ENCODE data around the gene DGKE.
A peak's percentile ranks its signal among the peaks of the same experiment; 100 is the strongest.

DGKE gene

GRCh38 chr17:56817066-56817465, 16.9 kb upstream of the DGKE start:
- no peak for DNase-seq

- DNase-seq: no peak
These were observed 14.9 kb upstream of the DGKE start for GRCh38 chr17:56819030-56819429.

DNA sequence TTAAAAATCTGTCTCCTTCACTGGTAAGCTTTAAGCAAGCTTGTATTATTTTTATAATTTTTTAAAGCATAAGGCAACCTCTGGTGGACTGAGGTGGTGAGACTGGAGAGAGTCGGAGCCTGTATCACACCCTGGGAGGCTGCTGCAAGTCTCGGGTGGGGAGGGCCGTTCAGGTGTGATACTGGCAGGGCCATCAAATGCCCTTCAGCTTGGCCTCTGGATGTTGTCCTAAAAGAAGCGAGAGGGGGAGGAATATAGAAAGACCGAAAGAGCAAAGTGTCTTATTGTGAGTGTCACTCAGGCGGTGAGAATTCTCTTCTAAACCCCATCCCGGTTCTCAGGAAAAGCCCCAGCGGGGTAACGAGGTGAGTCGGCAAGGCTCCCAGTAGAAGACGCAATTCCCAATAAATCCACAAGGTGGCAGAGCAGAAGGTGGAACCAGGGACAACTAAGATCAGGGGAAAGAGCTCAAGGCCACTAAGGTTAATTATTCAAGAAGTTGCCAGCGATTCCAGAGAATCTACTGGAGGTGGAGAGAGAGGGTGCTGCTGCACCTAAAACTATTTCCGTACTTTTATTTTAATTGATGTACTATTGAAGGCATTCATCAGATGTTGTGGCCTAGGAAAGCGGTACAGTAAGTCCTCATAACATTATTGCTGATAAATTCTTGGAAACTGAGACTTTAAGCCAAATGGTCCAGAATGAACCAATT, 14.4 kb upstream of the DGKE start:
- DNase-seq: peak; percentile 90

DNA sequence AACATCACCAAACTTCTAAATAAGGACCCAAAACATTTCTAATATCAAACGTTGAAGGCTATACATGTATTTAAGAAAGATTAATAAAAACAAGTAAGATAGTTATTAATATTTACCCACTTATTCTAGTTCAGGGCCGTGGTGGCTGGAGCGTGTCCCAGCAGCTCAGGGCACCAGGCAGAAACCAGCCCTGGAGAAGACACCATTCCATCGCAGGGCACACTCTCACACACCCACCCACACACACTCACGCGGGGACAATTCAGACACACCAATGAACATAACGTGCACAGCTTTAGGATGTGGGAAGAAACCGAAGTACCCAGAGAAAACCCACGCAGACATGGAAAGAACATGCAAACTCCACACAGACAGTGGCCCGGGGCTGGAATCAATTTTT, 13.7 kb upstream of the DGKE start:
- DNase-seq: no peak

DNA sequence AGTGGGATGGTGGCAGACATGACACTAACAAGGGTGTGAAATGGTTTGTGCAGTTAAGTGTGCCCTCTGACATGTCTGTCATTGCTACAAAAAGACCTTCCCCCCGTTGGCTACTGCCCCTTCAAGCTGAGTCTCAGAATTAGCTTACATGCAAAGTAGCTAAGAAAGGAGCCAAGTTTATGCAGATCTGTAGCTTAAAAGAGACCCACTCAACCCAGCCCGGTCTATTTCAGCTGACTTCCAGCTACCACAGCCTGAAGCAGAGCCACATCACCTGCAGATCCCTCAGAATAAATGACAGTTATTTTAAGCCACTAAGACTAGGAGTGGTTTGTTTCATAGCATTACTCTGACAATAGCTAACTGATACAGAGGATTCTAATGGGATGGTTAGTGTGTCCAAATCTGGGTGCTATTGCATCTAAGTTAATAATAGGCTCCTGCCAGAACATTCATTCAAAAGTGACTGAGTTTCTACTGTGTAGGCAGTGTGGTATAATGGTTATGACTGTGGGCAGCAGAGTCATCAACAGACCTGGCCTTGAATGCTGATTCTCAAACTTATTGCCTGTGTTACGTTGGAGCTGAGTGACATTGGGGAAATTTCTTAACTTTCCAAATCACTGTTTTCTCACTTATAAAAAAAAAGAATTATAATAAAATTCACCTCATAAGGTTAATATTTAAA, 12.0 kb upstream of the DGKE start:
- DNase-seq: no peak

GRCh38 chr17:56822725-56823124, 11.2 kb upstream of the DGKE start:
- no peak for DNase-seq

- no peak for DNase-seq
These were observed 10.1 kb upstream of the DGKE start for GRCh38 chr17:56823848-56824247.

DNA sequence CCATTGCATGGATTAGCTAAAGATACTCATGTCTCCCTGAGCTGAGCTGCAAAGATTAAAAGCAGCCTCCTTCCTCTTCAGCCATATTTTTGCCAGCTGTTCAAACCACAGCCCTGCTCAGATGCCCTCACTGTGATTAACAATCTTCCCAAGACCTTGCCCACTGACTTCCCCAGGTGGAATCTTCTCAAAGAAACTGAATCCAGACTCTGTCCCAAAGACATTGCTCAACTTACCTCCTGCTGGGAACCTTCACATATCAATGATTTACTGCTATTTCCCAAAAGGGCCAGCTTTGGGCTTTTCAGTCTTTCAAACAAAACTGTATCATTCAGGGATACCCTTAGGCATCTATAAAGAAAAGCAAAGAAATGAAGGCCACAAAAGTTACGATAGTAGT, 9.4 kb upstream of the DGKE start:
- DNase-seq: peak; percentile 20

DNA sequence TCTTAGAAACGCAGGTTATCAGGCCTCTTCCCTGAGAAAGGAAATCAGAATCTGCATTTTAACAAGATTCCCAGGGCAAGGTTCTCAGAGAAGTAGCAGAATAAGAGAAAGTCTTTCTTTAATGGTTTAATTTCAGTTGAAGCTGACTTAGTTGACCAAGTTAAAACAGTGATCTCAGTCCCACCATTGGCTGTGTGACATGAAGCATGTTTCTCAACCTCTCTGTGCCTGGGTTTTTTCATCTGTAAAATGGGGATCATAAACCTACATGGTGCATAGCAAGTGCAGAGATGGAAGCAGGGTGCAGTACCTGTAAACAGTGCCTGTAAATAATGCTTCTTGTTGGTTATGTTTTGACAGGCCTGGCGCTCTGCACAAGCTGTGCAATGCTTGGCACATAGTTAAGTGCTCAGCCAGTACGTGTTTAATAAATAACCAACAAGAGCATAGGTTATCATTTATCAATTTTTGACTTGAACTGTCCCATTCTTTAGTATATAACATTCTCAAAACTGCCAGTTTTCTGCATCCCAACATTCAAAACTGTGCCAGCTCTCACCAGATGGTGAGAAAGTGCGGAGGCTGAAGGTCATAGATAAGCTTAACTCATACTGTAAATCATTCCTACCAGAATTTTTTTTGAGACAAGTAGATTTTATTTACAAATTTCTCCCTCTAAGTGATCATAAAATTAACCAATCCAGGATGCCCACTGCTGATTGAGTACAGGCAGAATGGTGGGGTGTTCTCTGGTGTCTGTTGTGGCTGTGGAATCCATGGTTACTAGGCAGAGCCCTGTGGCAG, 7.1 kb upstream of the DGKE start:
- DNase-seq: no peak

- peak; percentile 38 for DNase-seq
These were observed 3.1 kb upstream of the DGKE start for GRCh38 chr17:56830726-56831368.

DNA sequence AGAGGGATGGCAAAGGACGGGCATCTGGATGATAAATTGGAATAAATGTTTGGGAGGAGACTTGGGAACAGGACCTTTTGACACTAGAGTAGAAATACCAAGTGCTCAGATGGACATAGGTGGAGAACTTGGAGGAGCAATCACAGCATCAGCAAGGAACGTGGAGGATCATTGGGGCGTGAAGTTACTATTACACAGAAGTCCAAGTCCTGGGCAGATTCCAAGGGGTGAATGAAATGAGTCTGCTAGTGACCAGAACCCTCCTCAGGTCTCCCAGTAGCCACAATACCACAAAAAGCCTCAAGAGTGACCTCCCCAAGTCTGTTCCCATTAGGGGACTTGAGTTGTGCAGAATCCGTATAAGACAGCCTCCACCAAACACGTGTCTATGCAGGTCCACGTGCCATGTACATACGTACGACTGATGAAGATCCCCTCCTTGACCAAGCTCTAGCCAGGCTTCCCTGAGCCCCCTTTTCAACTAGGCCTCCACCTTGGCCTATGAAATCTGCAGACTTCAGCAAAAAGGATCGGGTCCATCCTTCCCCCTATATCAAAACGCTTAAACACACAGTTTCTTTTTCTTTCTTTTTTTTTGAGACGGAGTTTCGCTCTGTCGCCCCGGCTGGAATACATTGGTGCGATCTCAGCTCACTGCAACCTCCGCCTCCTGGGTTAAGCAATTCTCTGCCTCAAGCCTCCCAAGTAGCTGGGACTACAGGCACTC, 2.4 kb upstream of the DGKE start:
- no peak for DNase-seq

DNA sequence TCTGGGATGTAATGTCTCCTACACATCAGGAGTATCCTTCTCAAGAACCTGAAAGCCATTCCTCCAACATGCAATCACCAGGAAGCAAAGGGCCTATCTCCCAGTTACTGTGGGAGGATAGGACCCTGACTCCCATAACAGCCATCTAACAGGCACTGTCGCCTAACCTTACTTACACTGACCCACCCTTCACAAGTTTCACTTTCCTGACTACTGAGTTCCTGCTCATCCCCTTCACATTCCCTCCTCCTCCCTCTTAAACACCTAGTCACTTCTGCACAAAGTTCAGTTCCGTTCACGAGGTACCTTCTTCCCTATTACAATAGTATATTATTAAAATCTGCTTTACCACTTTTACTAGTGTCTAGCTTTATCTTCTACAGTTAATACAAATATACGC, 1.5 kb upstream of the DGKE start:
- DNase-seq: no peak

DNA sequence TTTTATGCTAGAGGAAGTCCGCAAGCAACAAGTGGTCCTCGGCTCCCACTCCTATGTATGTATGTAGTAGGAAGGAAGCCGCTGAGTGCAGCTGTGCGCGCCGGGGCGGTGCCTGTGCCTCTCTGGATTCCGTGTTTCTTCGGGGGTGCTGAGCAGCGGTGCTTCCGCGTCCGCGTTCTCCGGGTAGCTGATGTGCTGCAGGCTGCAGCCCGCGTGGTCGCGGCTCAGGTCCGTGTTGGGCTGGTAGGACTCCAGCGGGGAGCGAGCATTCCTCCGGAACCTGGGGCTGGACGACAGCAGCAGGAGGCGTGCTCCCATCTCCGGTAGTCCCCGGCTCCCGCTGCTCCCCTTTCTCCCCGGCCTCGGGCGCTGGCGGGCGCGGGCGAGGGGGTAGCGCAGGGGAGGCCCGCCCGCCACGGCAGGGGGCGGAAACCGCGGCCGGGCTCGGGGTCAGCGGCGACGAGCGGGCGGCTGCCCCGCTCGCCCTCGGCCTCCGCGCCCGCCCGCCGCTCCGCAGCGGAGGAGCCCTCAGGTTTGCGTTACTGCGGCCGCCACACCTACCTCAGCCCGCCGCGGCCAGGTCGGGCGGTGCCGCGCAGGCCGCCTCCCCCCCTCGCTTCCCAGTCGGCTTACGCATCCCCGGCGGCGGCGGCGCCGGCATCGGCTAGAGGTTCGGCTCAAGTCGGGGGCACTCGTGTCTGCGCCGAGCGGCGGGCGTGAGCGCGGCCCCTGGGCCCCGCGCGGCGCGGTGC, 718 bp upstream of the DGKE start:
- DNase-seq: peak; percentile 93

GRCh38 chr17:56834380-56835263, 671 bp downstream of the DGKE start:
- peak; percentile 86 for DNase-seq

DNA sequence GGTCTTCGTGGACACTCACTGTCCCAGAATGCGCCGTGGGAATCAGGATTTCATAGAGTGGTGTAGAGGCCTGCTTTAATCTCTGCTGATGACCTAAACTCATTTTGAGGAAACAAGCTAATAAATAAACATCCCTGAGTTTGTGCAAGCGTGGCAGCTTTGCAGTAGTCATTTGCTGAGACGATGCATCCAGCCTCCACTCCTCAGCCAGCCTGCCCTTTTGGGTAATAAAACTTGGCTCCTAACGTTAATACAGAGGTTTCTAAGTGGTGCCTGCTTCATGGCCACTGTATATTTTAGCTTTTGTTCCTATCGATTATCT, 1.3 kb downstream of the DGKE start:
- no peak for DNase-seq

DNA sequence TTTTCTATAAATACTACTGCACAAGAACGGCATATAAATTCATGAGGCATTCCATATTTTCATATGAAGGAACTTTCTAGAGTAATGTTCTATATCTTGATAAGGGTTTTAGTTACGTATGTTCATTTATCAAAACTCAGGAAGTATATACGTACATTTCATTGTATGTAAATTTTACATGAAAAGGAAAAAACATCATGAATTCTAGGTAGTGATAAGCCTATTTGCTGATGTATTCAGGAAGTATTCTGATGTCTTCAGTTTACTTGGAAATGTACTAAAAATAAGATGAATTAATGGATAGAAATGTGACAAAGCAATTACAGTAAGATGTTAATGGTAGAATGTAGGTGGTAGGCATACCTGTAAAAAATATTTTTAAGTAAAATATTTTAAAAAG, 4.7 kb downstream of the DGKE start:
- no peak for DNase-seq

DNA sequence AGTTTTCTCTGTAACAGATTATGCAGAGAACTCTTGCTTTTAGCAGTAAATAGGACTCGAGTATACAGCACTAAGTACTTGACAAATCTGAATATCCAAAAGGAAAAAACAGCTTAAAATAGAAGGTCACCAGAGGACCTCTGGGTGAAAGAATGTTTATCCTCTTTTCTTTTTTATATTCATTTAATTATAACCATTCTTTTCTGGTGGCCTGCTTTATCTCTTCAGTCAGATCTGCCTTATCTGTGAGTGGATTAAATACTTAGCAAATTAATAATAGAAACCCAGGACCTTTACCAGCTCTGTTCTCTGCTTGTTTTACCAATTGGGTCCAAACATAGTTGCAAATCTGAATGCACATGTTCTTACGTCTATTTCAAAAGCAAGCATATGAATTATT, 8.6 kb downstream of the DGKE start:
- DNase-seq: peak; percentile 37

DNA sequence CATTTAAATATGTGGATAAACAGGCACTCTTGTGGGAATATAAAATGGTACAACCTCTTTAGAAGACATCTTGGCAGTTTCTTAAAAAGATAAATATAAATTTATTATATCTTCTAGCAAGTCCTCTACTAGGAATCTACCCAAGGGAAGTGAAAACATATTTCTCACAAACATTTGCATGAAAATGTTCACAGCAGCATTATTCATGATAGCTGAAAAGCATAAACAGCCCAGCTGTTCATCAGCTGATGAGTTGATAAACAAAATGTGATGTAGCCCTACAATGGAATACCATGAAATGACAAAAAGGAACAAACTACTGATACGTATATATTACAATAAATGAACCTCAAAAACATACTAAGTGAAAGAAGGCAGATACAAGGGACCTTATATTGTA, 12.0 kb downstream of the DGKE start:
- DNase-seq: no peak

GRCh38 chr17:56847106-56847505, 13.2 kb downstream of the DGKE start:
- no peak for DNase-seq

DNA sequence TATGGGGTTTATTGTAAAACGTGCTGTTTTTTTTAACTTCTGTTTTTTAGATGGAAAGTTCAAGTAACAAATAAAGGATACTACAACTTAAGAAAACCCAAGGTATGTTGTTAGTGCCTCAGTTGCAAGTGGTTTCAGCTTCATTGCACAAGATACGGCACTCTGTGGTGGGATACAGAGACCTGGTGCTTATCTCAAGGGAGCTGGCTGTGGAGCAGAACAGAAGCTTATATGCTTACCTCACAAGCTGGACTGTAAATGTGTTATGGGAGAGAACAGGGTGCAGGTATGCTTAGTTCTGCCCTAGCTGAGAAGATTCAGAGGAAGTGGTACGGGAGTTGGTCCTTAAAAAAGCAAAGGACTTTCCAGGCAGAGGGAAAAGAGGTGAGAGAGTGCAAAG, 15.2 kb downstream of the DGKE start:
- DNase-seq: no peak

GRCh38 chr17:56850591-56850990, 16.6 kb downstream of the DGKE start:
- no peak for DNase-seq
